ENCODE data around the gene HOXD8. TPM values are rescaled to one million over a fixed set of nuclear protein-coding genes. Genes with fewer than 3 reads are reported as not detected.

Gene HOXD8
- total RNA-seq, 1 experiment from 2014 or later: 0.39 TPM

- ChIA-PET POLR2A (ENCODE audit: unreplicated experiment) (no interaction called here), CTCF (no interaction called here)
- DNase-seq: no peak
- Histone ChIP-seq H3K4me2 (no peak overlapping the region), H3K79me2 (ENCODE audit: low read depth) (no peaks in the 10 kb centered on the region), H3K27me3 (ENCODE audit: insufficient read depth, low read depth) (peaks cover 91% of the 10 kb centered on the region), H2AFZ (no peak overlapping the region), H3K36me3 (ENCODE audit: low read depth) (no peaks in the 10 kb centered on the region), H3K4me1 (replicated peaks; ENCODE audit: insufficient read depth) (no peaks in the 10 kb centered on the region), H3K4me3 (no peak overlapping the region), H3K9me3 (ENCODE audit: insufficient read depth, low read depth) (no peaks in the 10 kb centered on the region), H3K9me2 (ENCODE audit: insufficient read depth) (no peaks in the 10 kb centered on the region), H3K27ac (no peak overlapping the region), H4K20me1 (ENCODE audit: insufficient read depth) (no peaks in the 10 kb centered on the region), H3F3A (ENCODE audit: insufficient read depth, low read depth) (no peaks in the 10 kb centered on the region)
- no peak for TF ChIP-seq CTCF (conservative IDR thresholded peaks at IDR 0.05)
- TF ChIP-seq EZH2 (IDR thresholded peaks at IDR 0.05; ENCODE audit: low read depth): no peak
- intact Hi-C loops (cut with micrococcal nuclease; ENCODE audit: unreplicated experiment): no loop called here
- no TSS peak for BruUV-seq (replicated peaks)
Measured at GRCh38 chr2:176152350-176153181, 23.1 kb downstream of the HOXD8 start.

GRCh38 chr2:176154576-176155252 lies 25.2 kb downstream of the HOXD8 start:
- Histone ChIP-seq H3K4me1 (replicated peaks; ENCODE audit: insufficient read depth) (no peaks in the 10 kb centered on the region), H3K27me3 (ENCODE audit: insufficient read depth, low read depth) (peaks cover 90% of the 10 kb centered on the region), H2AFZ (no peak overlapping the region), H3K79me2 (ENCODE audit: low read depth) (no peaks in the 10 kb centered on the region), H3F3A (ENCODE audit: insufficient read depth, low read depth) (no peaks in the 10 kb centered on the region), H3K4me3 (no peak overlapping the region), H3K9me3 (ENCODE audit: insufficient read depth, low read depth) (no peaks in the 10 kb centered on the region), H3K36me3 (ENCODE audit: low read depth) (no peaks in the 10 kb centered on the region), H4K20me1 (ENCODE audit: insufficient read depth) (no peaks in the 10 kb centered on the region), H3K27ac (no peak overlapping the region), H3K9me2 (ENCODE audit: insufficient read depth) (no peaks in the 10 kb centered on the region), H3K4me2 (no peak overlapping the region)
- ChIA-PET CTCF (no interaction called here), POLR2A (ENCODE audit: unreplicated experiment) (no interaction called here)
- DNase-seq: no peak
- intact Hi-C loops (cut with micrococcal nuclease; ENCODE audit: unreplicated experiment): no loop called here
- no TSS peak for BruUV-seq (replicated peaks)
- TF ChIP-seq EZH2 (IDR thresholded peaks at IDR 0.05; ENCODE audit: low read depth) (no peak), CTCF (conservative IDR thresholded peaks at IDR 0.05) (no peak)

- ChIA-PET POLR2A (ENCODE audit: unreplicated experiment) (no interaction called here), CTCF (no interaction called here)
- intact Hi-C loops (cut with micrococcal nuclease; ENCODE audit: unreplicated experiment): no loop called here
- no peaks in the 10 kb centered on the region for H3K36me3 ChIP-seq (ENCODE audit: low read depth)
- no peak overlapping the region for H3K27ac ChIP-seq
- H3K9me3 ChIP-seq (ENCODE audit: insufficient read depth, low read depth): no peaks in the 10 kb centered on the region
- H3K4me3 ChIP-seq: no peak overlapping the region
- H3K4me2 ChIP-seq: no peak overlapping the region
- H3K79me2 ChIP-seq (ENCODE audit: low read depth): no peaks in the 10 kb centered on the region
- BruUV-seq (replicated peaks): no TSS peak
- no peaks in the 10 kb centered on the region for H3K4me1 ChIP-seq (replicated peaks; ENCODE audit: insufficient read depth)
- TF ChIP-seq CTCF (conservative IDR thresholded peaks at IDR 0.05) (no peak), EZH2 (IDR thresholded peaks at IDR 0.05; ENCODE audit: low read depth) (no peak)
- peaks cover 90% of the 10 kb centered on the region for H3K27me3 ChIP-seq (ENCODE audit: insufficient read depth, low read depth)
- no peak for DNase-seq
- no peaks in the 10 kb centered on the region for H4K20me1 ChIP-seq (ENCODE audit: insufficient read depth)
- no peaks in the 10 kb centered on the region for H3F3A ChIP-seq (ENCODE audit: insufficient read depth, low read depth)
- H3K9me2 ChIP-seq (ENCODE audit: insufficient read depth): no peaks in the 10 kb centered on the region
- H2AFZ ChIP-seq: no peak overlapping the region
Measured at GRCh38 chr2:176155356-176156044, 26.0 kb downstream of the HOXD8 start.
